Measurements from ENCODE around the gene FYN.
A peak's percentile ranks its signal among the peaks of the same experiment; 100 is the strongest.
"Not testable (repeated sequence)": the region's sequence is repeated elsewhere in the genome, so short reads cannot be mapped to it uniquely, and the experiment has no call there.

Gene FYN

DNA sequence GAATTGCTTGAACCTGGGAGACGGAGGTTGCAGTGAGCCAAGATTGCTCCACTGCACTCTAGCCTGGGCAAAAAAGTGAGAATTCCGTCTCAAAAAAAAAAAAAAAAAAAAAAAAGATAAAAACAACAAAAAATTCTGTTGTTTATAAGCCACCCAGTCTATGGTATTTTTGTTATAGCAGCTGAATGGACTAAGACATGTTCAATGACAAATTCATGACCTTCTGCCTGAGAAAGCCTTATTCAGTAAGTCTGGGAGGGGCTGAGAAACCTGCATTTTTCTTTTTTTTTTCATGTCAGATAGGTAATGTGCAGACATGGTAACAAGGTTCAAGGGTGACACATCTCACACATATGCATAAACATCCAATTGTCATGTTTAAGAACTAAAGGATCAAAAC is 227.2 kb downstream of the FYN start:
- no peak for DNase-seq

DNA sequence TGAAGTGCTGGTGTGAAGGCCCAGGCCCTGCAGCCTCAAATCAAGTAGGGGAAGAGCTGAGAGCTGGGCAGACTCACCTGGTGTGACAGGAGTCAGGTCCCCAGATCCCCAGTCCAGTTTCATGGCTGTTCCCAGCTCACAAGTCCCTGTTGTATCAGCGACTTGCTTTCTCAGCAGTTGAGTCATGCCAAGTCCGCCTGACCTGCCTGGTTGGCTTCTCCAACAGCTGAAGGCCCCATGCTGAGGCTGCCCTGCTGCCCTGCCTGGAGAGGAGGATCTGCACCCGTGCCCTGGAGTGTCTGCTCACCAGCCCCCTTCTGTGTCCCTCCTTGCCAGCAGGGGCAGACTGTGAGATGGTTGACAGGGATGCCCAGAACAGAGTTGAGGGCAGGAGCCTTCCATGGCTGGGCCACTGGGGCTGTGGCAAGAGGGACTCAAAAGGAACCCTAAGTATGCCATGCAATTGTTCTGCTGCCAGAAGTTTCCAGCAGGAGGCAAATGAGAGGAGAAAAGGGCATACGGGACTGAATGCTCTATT is 228.3 kb downstream of the FYN start:
- DNase-seq: no peak

DNA sequence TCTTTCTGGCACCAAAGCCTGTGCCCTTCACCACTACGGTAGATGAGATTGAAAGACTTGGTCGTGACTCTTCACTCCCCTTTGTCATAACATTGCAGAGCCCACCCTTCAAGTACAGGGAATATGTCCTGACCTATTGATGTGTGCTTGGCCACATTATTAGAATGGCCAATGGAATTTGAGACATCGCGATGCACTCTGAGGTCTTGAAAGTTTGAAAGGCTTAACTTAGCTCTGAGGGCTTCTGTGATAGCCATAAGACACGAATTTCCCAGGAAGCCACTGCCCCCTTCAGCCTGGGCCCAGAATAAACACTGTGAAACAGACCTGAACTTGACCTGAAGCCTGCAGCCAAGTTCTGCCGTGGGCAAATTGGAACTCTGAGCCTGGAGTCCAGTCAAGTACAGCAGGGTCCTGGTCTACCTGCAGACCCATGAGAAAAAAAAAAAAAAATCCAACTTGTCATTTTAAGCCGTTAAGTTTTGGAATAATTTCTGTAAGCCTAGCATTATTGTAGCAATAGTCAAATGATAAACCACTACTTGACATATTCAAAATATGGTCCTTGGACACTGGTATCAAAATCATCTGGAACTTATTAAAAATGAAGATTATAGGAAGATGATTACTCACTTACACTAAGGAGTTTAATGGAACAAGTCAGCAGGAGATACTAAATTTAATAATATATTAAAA is 230.6 kb downstream of the FYN start:
- DNase-seq: no peak

DNA sequence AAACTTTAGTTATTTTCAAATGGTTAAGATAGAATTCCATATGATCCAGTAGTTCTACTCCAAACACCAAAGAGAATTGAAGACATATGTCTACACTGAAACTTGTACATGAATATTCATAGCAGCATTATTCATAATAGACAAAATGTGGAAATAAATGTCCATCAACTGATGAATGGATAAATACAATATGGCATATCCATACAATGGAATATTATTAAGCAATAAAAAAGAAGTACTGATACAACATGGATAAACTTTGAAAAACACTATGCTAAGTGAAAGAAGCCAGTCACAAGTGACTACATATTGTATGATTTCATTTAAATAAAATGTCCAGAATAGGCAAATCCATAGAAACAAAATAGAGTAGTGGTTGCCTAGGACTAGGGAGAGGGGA is 234.0 kb downstream of the FYN start:
- no peak for DNase-seq

DNA sequence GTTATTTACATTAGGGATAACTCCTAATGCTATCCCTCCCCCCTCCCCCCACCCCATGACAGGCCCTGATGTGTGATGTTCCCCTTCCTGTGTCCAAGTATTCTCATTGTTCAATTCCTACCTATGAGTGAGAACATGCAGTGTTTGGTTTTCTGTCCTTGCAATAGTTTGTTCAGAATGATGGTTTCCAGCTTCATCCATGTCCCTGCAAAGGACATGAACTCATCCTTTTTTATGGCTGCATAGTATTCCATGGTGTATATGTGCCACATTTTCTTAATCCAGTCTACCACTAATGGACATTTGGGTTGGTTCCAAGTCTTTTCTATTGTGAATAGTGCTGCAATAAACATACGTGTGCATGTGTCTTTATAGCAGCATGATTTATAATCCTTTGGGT is 238.3 kb downstream of the FYN start:
- not testable (repeated sequence) for DNase-seq

DNA sequence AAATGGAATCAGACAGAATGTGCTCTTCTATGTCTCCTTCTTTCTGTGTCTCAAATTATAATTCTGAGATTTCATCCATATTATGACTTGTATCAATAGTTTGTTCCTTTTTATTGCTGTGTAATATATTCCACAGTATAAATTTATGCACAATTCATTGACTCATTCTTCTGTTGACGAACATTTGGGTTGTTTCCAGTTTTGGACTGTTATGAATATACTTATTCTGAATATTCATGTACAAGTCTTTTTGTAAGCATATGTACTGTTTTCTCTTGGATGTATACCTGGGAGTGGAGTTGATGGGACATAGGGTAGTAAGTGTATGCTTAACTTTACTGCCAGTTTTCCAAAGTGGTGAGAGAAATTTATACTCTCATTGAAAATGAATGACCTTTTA is 239.4 kb downstream of the FYN start:
- DNase-seq: no peak

DNA sequence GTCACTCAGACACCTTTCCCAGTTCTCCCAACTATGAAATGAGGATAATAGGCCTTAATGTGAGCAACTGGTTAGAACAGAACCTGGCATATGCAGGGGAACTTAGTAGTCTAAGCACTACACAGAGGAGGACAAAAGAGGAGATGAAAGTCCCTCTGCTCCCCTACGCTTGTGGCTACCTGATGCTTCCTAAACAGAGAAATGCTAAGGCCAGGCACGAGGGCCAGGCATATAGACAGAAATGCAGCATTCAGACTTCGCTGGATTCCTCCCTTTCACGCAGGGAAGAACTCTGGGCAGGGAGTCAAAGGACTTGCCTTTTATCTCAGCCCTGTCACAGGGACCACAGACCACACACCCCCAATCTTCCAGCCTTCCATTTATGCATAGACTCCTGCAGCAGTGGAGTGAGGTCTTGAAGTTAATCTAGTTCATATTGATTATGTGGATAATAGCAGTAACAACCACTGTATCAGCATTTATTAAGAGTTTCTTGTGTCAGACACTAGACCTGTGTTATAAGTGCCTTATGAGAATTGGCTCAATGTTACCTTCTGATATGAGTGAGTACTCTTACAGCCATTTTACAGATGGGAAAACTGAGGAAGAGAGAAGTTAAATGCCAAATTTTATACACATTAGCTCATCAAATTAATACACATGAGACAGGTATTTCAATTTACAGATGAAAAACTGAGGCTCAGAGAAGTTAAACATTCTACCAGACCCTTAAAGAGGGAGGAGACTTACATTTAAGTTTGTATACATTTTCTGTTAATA is 240.6 kb downstream of the FYN start:
- DNase-seq: no peak

DNA sequence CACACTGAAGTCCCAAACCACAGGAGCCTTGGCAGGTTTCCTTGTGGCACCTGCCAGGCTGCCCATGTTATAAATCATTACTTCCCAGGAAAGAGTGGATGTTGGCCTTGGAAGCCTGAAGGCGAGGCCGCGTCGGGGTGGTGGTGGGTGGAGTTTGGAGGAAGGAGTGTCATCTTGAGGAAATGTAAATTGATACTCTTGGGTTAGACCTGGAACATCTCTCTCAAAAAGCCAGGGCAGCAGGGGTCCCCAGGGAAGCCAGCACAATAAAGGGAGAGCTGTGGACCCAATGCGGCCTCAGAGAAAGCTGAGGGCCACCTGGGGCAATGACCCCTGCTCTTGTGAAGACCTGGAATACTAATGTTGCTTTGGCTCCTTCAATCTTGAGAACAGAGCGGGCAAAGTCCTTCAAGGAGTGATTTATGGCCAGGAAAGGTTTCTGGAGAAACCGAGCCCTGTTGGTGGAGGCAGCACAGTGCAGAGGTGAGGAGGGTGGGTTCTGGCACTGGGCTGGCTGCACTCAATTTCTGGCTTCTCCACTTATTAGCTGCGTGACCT is 241.3 kb downstream of the FYN start:
- DNase-seq: no peak

DNA sequence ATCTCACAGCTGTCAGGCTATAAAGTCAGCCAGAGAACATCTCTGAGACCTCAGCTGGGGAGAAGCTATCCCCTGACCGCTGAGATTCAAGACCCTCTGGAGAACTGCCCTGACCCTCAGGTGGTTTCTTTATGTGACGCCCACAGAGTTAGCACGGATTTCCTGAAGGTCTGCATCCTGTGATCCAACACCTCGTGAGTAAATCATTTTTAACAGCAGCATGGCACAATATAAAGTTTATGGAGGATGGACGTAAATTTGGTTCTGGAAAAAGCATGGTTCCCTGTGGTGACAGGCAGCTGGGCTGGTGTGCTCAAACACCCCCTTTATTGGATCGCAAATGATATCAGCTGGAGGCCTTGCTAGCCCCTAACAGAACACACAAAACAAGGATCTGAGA is 242.2 kb downstream of the FYN start:
- no peak for DNase-seq

DNA sequence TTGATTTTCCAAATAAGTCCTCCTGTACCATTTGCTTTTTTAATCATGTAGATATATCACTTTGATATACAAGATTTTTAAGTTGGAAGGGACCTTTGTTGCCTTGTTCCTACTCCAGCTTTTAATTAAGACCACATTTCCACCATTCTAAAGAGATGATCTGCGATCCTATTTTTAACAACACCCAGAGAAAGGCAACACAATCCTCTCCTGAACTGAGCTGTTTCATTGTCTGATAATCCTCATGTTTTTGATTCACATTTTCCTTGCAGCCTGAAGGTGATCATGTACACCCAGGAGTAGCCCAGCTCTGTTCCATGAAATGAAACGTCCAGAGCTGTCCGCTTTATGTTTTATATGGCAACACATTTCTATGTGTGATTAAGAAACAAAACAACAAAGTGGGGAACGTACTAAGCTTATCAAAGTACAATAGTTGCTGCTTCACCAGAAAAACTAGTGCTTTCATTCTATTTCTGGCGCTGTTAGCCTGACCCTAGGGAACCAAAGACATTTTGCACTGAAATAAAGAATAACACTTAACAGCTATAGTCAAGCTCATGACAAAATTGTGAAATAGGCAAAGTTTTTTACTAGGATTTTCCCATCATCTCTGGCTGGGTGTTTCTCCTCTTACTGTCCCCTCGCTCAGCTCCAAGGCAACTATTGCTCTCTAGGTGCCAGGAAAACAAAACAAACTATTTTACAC is 245.0 kb downstream of the FYN start:
- no peak for DNase-seq

DNA sequence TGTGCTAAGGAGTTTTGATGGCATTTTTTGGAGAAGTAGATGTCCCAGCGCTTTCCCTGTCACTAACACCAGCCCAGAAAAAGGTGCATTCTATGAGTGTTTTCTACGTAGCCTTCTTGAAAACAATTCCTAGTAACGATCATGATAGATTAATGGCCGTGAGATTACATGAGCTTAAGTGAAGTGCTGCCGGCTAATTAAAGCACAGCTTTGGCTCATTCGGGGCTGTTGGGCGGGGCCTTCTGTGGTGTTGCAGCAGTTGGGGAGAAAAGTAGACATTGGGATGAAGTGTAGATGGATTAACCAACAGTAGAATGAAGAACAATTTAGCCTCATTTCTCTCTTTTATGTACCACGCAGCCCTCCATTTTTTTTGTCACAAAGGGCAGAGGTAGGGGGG is 246.8 kb downstream of the FYN start:
- DNase-seq: no peak

DNA sequence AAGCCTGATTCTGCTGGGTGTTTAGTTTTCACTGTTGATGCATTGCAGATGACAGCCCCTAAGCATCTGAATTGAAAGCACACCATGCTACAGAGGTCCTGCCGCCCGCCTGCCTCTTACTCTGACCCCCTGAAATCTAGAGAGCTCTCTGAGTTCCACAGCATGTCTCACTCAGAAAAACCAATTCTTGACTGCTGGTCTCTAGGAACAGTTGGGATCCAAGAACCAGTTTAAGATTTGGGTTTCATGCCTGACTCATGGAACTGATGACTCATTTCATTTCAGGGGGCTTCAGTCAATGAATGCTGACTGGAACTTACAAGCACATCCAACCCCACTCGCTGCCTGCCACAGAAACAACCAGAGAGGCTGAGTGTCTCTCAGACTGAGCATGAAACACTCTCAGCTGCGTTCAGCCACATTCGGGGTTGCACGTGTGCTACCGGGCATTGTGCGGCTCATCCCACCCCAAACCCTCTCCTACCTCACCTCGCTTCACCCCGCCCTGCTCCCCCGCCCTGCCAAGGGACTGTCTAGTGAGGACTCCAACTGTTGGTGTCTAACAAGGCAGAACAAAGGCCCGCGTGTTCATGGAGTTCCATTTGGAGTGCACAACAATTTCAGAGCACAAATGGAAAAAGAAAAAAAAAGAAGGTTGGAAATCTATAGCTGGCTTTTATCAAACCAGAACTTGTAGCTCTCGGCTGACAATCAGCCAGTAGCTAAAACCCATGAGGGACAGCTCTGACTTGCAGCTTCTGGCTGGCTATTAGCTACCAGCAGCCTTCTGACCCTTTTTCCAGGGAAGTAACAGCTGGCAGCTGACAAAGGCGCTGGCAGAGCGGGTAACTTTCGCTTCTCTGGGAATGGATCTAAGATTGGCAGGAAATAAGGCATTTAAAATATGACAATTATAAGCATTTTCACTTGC is 247.5 kb downstream of the FYN start:
- DNase-seq: no peak

DNA sequence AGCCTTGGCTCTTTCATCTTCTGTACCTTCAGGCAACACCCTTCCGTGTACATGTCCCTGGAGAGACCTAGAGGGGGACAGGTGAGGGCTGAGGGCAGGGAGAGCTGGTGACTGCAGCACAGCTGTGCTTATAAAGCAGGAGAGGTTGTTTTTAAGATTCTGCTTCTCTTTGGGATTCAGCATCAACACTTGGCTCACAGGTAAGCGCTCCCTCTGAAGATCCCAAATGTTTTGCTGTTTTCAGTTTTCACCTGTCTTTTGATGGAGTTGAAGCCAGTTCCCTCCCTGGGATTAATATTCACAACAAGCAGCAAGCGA is 248.2 kb downstream of the FYN start:
- no peak for DNase-seq

DNA sequence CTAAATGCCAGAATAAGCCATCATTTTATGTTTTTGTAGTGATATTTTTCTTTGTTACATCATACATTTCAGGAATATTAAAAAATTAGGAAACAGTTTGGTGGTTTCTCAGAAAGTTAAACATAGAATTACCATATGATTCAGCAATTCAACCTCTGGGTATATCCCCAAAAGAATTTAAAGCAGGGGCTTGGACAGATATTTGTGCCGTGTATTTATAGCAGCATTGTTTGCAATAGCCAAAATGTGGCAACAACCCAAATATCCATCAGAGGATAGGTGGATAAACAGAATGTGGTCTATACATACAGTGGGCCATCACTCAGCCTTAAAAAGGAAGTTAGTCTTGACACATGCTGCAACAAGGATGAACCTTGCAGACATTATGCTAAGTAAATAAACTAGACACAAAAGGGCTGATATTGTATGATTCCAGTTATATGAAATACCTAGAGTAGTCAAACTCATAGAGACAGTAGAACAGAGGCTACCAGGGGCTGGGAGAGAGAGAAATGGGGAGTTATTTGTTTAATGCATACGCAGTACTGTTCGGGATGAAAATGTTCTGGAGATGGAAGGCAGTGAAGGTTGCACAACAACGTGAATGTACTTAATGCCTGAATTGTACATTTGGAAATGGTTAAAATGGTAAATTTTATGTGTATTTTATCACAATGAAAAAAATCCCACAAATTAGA is 248.7 kb downstream of the FYN start:
- no peak for DNase-seq

DNA sequence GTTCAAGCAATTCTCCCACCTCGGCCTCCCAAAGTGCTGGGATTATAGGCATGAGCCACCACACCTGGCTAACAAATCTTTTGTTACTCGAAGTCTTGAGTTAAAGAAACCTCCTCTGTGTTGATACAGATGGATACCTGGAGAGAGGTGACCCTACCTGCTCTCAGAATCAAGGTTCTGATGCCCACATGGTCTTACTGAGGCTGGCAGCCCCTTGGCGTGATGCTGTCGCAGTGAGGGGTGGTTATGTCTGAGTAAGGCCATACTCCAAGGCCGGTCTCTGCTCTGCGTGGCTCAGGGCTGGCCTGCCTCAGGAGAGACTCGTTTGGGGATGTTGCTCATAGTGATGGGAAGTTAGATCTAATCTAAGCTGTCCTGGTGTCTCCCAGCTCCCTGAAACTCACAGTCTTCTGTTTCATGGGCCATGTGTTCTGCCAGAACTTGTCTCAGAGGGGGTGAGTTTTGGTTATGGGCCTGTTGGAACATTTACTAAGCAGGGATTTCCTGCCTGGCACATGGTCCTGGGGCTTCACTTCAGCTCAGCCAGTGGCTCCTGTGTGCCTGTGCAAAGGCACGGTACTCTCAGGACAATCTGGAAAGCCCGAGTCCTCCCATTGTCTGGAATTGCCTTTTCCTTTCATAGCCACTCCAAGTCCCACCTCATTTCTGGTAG is 250.1 kb downstream of the FYN start:
- no peak for DNase-seq

DNA sequence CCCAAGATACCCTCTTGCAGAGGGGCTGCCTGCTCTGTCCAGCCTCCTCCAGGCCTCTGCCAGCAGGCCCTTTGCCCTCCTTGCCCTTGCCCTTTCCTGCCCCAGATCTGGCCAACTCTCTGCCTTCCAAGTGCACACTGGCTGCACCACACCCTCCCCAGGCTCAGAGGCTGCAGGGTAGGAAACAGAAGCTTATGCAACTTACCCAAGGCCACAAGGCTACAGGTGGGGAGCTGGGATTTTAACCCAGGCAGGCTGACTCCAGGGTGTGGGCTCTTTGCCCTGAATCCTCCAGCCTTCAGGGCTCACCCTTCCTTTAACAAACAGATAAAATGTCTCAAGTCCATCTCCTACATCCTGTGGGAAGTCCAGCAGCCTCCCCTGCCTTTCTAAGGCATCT is 253.1 kb downstream of the FYN start:
- DNase-seq: no peak

DNA sequence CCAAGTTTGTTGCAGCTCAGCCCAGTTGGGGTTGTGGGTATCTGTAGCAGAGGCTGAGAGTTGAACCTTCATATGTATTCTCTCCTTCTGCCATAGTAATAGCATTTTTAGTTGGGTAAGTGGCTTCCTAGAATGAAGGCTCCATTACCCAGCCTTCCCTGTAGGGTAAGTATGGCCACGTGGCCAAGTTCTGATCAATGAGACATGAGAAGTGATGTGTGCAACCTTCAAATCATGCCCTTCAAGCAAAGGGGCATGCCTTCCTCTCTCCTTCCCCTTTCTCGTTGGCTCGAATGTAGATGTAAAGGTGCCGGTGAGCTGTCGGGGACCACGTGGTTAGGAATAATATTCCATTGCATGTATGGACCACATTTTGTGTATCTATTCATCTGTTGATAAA is 254.8 kb downstream of the FYN start:
- no peak for DNase-seq

DNA sequence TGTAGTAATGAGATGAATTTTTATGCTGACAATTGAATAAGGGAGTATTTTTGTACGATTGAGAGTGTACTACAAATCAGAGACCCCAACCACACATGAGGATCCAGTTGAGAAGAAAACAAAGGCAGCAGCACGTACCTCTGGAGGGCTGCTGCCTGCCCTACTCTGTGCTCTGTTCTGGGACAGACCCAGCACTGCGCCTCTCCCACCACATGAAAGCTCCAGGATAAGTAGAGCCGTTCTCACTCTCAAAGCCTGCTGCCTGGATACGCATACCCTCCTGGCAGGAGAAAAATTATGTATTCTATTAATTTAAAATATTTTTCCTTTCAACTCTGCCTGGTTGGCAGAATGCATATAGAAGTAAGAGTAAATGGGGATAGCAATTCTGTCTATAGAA is 256.1 kb downstream of the FYN start:
- DNase-seq: no peak

DNA sequence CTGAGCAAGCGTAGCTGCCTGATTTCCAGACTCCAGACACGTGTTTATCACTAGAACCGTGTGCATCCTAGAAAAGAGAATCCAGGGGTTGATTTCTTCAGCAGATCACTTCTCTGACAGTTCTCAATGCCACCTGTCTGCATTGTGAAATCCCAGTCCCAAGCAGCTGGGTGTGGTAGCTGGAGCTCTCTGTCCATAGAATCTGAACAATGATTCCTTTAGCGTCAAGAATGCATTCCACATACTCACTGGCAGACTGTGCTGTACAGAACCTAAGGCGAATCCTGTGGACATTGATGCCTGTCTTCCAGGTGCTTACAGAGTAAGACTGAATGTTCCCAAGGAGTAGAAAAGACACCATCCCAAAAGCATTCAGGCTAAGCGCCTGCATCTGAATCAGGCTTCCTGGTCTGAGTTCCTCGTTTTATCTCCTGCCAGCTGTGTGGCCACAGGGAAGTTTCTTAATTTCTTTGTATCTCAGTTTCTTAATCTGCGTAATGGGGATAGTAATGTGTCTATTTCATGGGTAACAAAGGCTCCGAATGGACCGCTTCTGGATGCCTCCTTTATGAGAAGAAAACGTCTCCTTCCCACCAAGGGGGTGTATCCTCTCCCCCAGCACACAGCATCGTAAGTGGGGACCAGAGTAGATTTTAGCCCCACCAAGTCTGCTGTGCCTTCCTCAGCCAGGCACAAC is 257.2 kb downstream of the FYN start:
- DNase-seq: no peak

DNA sequence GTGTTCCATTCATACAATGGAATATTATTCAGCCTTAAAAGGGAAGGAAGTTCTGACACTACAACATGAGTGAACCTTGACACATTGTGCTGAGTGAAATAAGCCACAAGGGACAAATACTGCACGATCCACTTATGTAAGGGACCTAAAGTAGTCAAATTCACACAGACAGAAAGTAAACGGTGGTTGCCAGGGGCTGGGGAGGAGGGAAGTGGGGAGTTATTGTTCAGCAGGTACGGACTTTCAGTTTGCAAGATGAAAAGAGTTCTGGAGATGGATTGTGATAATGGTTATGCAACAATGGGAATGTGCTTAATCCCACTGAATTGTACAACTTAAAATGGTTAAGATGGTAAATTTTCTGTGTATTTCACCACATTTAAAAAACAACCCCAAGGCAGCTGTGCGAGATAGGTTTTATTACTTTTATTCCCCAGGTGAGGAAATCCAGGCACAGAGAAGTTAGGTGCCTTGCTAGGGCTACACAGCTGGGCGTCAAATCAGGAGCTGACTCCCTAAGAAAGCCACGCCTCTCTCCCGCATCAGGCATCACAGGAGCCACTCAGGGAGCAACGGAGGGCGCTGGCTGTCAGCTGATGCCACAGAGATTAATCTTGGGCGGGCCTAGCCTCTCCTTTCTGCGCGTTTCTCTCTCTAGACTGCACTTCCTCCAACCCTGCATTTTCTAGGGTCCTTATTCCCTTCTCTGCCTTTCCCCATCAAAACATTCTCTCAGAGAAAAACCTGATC is 258.2 kb downstream of the FYN start:
- peak; percentile 69 for DNase-seq
